ENCODE measurements around the gene C16orf54. TPM values are rescaled to one million over a fixed set of nuclear protein-coding genes. Genes with fewer than 3 reads are reported as not detected.
"Not testable (repeated sequence)": the region's sequence is repeated elsewhere in the genome, so short reads cannot be mapped to it uniquely, and the experiment has no call there.

C16orf54 gene
- not detected in 2 replicates for total RNA-seq (2014; rRNA removed; shearing (Covaris generic); ENCODE audit: low replicate concordance)

GRCh38 chr16:29745853-29746345 is at the start of gene C16orf54:
Gene C16orf54, minus strand, starts transcription at chr16:29745990. Its CDS starts 1,039 bp downstream, at chr16:29744951.
- in situ Hi-C loops (cut with HindIII; ENCODE audit: low pct_unique_long_range_greater_than_20kb, low sequenced_read_pairs): no loop called here
- DNase-seq (ENCODE audit: low read depth): no peak

- DNase-seq (ENCODE audit: low read depth): no peak
- in situ Hi-C loops (cut with HindIII; ENCODE audit: low pct_unique_long_range_greater_than_20kb, low sequenced_read_pairs): no loop called here
These were observed 48.5 kb upstream of the C16orf54 start for GRCh38 chr16:29794231-29794710.

GRCh38 chr16:29793153-29793552 is 47.4 kb upstream of the C16orf54 start:
- in situ Hi-C loops (cut with HindIII; ENCODE audit: low pct_unique_long_range_greater_than_20kb, low sequenced_read_pairs); DNase-seq (ENCODE audit: low read depth): not testable (repeated sequence)

- in situ Hi-C loops (cut with HindIII; ENCODE audit: low pct_unique_long_range_greater_than_20kb, low sequenced_read_pairs): no loop called here
- no peak for DNase-seq (ENCODE audit: low read depth)
These were observed 46.3 kb upstream of the C16orf54 start for GRCh38 chr16:29791845-29792807.

GRCh38 chr16:29790949-29791844 is 45.4 kb upstream of the C16orf54 start:
- in situ Hi-C loops (cut with HindIII; ENCODE audit: low pct_unique_long_range_greater_than_20kb, low sequenced_read_pairs): no loop called here

GRCh38 chr16:29790183-29790948 is 44.6 kb upstream of the C16orf54 start, which contains the start of gene KIF22:
Gene KIF22, plus strand, starts transcription at chr16:29790751. Its CDS starts 9 bp downstream, at chr16:29790760.
- DNase-seq (ENCODE audit: low read depth): peak; percentile 99
- in situ Hi-C loops (cut with HindIII; ENCODE audit: low pct_unique_long_range_greater_than_20kb, low sequenced_read_pairs): no loop called here

More at GRCh38 chr16:29790949-29791844, 45.4 kb upstream of the C16orf54 start:
- DNase-seq (ENCODE audit: low read depth): no peak

GRCh38 chr16:29789775-29790182 is 44.0 kb upstream of the C16orf54 start:
- in situ Hi-C loops (cut with HindIII; ENCODE audit: low pct_unique_long_range_greater_than_20kb, low sequenced_read_pairs): no loop called here
- DNase-seq (ENCODE audit: low read depth): no peak

GRCh38 chr16:29787155-29787554 is 41.4 kb upstream of the C16orf54 start:
- in situ Hi-C loops (cut with HindIII; ENCODE audit: low pct_unique_long_range_greater_than_20kb, low sequenced_read_pairs): not testable (repeated sequence)

GRCh38 chr16:29784901-29785500 is 39.2 kb upstream of the C16orf54 start:
- in situ Hi-C loops (cut with HindIII; ENCODE audit: low pct_unique_long_range_greater_than_20kb, low sequenced_read_pairs): no loop called here
- DNase-seq (ENCODE audit: low read depth): peak; percentile 40

More at GRCh38 chr16:29787155-29787554, 41.4 kb upstream of the C16orf54 start:
- not testable (repeated sequence) for DNase-seq (ENCODE audit: low read depth)

- in situ Hi-C loops (cut with HindIII; ENCODE audit: low pct_unique_long_range_greater_than_20kb, low sequenced_read_pairs): no loop called here
- DNase-seq (ENCODE audit: low read depth): no peak
These were observed 38.4 kb upstream of the C16orf54 start for GRCh38 chr16:29784157-29784556.

- DNase-seq (ENCODE audit: low read depth); in situ Hi-C loops (cut with HindIII; ENCODE audit: low pct_unique_long_range_greater_than_20kb, low sequenced_read_pairs): not testable (repeated sequence)
These were observed 37.5 kb upstream of the C16orf54 start for GRCh38 chr16:29783094-29783953.

GRCh38 chr16:29779474-29779873 is 33.7 kb upstream of the C16orf54 start:
- in situ Hi-C loops (cut with HindIII; ENCODE audit: low pct_unique_long_range_greater_than_20kb, low sequenced_read_pairs): no loop called here
- DNase-seq (ENCODE audit: low read depth): no peak

- no peak for DNase-seq (ENCODE audit: low read depth)
- in situ Hi-C loops (cut with HindIII; ENCODE audit: low pct_unique_long_range_greater_than_20kb, low sequenced_read_pairs): no loop called here
These were observed 32.0 kb upstream of the C16orf54 start, which contains the start of gene ZG16 for GRCh38 chr16:29777576-29778350. Gene ZG16, plus strand, starts transcription at chr16:29778256. Its CDS starts 1,011 bp downstream, at chr16:29779267.

- DNase-seq (ENCODE audit: low read depth): no peak
- in situ Hi-C loops (cut with HindIII; ENCODE audit: low pct_unique_long_range_greater_than_20kb, low sequenced_read_pairs): no loop called here
These were observed 30.1 kb upstream of the C16orf54 start for GRCh38 chr16:29775742-29776408.

GRCh38 chr16:29774730-29775129 is 28.9 kb upstream of the C16orf54 start:
- in situ Hi-C loops (cut with HindIII; ENCODE audit: low pct_unique_long_range_greater_than_20kb, low sequenced_read_pairs): no loop called here

More at GRCh38 chr16:29774730-29775129, 28.9 kb upstream of the C16orf54 start:
- no peak for DNase-seq (ENCODE audit: low read depth)

Data from Caki2 (cell line).